HFFc6 (cell line): ENCODE data around the gene INO80E. TPM values are rescaled to one million over a fixed set of nuclear protein-coding genes. Genes with fewer than 3 reads are reported as not detected.
A peak's percentile ranks its signal among the peaks of the same experiment; 100 is the strongest.

Experiments
- DNase-seq: peaks from one replicate; pipeline ENCODE4 v3.0.0-alpha.2; 2018
- H3K27ac Mint-ChIP-seq: 2 replicates; pipeline ENCODE4 v1.8.0; 2020; ENCODE audit warnings: mild to moderate bottlenecking, mixed read lengths
- H3K27me3 Mint-ChIP-seq: 2 replicates; pipeline ENCODE4 v1.8.0; 2021; ENCODE audit warnings: mild to moderate bottlenecking, moderate library complexity, mixed read lengths; ENCODE audit not compliant: insufficient read depth
- H3K36me3 Mint-ChIP-seq: 2 replicates; pipeline ENCODE4 v1.8.0; 2021; ENCODE audit warnings: low read depth, mixed read lengths
- H3K4me1 Mint-ChIP-seq: 2 replicates; pipeline ENCODE4 v1.8.0; 2020; ENCODE audit warnings: low read depth, mixed read lengths
- H3K4me3 Mint-ChIP-seq: 2 replicates; pipeline ENCODE4 v1.8.0; 2020; ENCODE audit warnings: mild to moderate bottlenecking, moderate library complexity, mixed read lengths
- H3K9me3 Mint-ChIP-seq: 2 replicates; pipeline ENCODE4 v1.8.0; 2020; ENCODE audit warnings: mild to moderate bottlenecking, mixed read lengths
- total RNA-seq, 6 experiments: library from RNA; stranded (reverse); fragmentation: NEBNext Ultra II Directional; extraction: Animal tissue kit (Norgen Biotek cat#: 25700); gene quantifications; 2 replicates in 1 of 6; 3 replicates in 5 of 6; pipeline ENCODE4 v1.2.3, GENCODE V29; 2021
- TF ChIP-seq, protein P1 (sequence below): fragments of 200-600 bp; sonication (generic); IDR thresholded peaks from 2 replicates; pipeline ENCODE4 v1.5.0; 2021; ENCODE audit warnings: antibody characterized with exemption, mild to moderate bottlenecking

The INO80E gene
- total RNA-seq, 6 experiments from 2014 or later = 61.0 to 77.4 (median 73.8) TPM

DNA sequence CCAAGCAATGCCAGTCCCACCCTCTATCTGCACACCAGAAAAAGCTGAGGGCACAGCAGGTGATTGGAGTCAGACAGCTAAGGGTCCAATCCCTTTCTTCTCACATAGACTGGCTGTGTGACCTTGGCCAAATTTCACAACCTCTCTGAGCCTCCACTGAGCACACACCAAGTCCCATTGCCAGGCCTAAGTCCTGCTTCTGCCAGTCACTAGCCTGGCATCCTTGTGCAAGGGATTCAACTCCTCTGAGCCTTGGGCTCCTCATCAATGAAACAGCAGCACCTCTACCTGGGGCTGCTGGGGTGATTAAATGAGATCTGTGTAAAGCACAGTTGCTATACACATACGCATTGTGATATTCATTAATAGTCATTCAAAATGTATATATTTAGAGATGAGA is 50.5 kb downstream of the INO80E start:
- no peaks in the 10 kb centered on the region for H3K9me3 Mint-ChIP-seq
- H3K4me1 Mint-ChIP-seq = peaks cover 11% of the 10 kb centered on the region
- peaks cover 2% of the 10 kb centered on the region; the same call in 1 of the 2 replicates for H3K27me3 Mint-ChIP-seq
- H3K27ac Mint-ChIP-seq = no peak overlapping the region
- no peak for DNase-seq
- TF ChIP-seq, protein P1, sequence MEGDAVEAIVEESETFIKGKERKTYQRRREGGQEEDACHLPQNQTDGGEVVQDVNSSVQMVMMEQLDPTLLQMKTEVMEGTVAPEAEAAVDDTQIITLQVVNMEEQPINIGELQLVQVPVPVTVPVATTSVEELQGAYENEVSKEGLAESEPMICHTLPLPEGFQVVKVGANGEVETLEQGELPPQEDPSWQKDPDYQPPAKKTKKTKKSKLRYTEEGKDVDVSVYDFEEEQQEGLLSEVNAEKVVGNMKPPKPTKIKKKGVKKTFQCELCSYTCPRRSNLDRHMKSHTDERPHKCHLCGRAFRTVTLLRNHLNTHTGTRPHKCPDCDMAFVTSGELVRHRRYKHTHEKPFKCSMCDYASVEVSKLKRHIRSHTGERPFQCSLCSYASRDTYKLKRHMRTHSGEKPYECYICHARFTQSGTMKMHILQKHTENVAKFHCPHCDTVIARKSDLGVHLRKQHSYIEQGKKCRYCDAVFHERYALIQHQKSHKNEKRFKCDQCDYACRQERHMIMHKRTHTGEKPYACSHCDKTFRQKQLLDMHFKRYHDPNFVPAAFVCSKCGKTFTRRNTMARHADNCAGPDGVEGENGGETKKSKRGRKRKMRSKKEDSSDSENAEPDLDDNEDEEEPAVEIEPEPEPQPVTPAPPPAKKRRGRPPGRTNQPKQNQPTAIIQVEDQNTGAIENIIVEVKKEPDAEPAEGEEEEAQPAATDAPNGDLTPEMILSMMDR = no peak
- H3K4me3 Mint-ChIP-seq = no peak overlapping the region
- H3K36me3 Mint-ChIP-seq = 0 out of 2 replicates have a peak, but pooled peaks cover 2% of the 10 kb centered on the region

GRCh38 chr16:30049871-30050270 is 53.8 kb downstream of the INO80E start:
- no peak overlapping the region for H3K4me3 Mint-ChIP-seq
- peaks cover 30% of the 10 kb centered on the region for H3K4me1 Mint-ChIP-seq
- TF ChIP-seq, protein P1 = no peak
- no peak overlapping the region for H3K27ac Mint-ChIP-seq
- H3K9me3 Mint-ChIP-seq = no peaks in the 10 kb centered on the region
- DNase-seq = no peak
- H3K27me3 Mint-ChIP-seq = peaks cover 2% of the 10 kb centered on the region
- H3K36me3 Mint-ChIP-seq = 0 out of 2 replicates have a peak, but pooled peaks cover 4% of the 10 kb centered on the region

DNA sequence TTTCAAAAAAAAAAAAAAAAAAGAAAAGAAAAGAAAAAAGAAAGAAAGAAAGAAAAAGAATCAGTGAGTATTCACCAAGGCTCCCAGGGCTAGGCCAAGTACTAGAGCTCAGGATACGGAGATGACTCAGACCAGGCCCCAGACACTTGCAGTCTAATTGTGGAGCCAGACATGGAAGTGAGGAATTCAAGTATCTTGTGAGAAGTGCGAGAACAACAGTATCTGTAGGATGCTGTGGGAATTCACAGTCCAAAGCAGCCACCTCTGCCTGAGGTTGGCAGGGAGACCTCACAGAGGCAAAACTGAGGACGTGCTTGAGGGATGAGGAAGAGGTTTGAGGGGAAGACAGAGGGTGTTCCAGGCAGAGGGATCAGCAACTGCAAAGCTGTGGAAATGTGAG is 55.5 kb downstream of the INO80E start:
- Mint-ChIP-seq H3K9me3 (no peaks in the 10 kb centered on the region), H3K4me1 (peaks cover 36% of the 10 kb centered on the region), H3K4me3 (peak overlapping the region; percentile 81), H3K36me3 (peaks cover 4% of the 10 kb centered on the region; the same call in 1 of the 2 replicates), H3K27me3 (peaks cover 2% of the 10 kb centered on the region), H3K27ac (peak overlapping the region; percentile 92)
- TF ChIP-seq, protein P1 = no peak
- peak; percentile 74 for DNase-seq

DNA sequence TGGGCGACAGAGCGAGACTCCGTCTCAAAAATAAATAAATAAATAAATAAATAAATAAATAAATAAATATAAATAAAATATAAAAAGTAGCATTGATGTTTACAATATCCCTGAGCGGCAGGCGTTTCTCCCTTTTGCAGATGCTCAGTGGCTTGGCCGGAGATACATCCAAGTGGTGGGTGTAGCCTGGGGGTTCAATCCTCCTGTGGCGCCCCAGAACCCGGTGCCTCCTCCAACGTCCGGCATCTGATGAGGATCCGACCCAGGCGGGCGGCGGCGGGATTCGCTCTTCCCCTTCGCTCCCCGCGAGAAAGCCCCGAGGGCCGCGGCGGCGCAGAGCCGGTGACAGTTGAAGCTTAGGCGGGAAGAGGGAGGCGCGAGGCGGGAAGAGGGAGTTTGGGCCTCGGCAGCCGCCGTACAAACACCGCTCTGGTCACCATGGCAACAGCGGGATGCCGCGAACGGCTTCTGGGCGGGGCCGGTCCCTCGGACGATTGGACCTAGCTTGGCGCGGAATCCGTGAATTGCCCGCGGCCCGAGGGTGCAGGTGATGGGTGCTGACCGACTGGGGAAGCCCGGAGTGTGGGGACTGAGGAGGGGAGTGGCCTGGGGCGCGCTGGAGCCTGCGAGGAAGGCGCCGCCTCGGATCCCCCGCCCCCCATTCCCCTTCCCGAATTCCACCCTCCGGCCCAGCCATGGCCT is 56.8 kb downstream of the INO80E start:
- TF ChIP-seq, protein P1 = no peak
- Mint-ChIP-seq H3K36me3 (peaks cover 4% of the 10 kb centered on the region; the same call in 1 of the 2 replicates), H3K27me3 (peaks cover 2% of the 10 kb centered on the region), H3K4me3 (peak overlapping the region; percentile 90), H3K27ac (peak overlapping the region; percentile 86), H3K4me1 (peaks cover 36% of the 10 kb centered on the region), H3K9me3 (no peaks in the 10 kb centered on the region)
- peak; percentile 93 for DNase-seq

DNA sequence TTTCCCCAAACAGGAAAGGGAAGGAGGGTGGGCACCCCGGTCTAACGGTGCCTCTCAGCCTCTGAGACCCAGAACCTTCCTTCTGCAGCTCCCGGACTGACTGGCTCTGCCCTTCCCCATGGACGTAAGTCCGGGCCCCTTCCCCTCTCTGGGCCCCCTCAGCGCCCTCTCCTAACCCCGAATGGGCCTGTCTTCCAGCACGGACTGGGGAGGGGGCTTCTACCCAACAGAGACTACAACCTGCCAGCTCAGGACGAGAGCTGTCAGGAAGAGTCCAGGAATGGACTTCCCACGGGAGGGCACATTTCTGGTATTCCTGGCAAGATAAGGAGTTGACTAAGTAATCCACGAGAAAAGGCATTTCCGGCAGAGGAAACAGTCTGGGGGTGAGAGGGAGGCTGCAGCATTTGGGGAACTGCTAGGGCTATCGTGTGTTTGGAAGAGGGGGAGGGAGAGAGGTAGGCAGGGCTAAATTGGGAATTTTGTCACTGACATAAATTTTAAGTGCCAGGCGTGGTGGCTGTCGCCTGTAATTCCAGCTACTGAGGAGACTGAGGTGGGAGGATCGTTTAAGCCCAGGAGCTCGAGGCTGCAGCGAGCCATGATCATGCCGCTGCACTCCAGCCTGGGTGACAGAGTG is 57.5 kb downstream of the INO80E start:
- H3K27me3 Mint-ChIP-seq = peaks cover 2% of the 10 kb centered on the region
- peak; percentile 68 for DNase-seq
- no peaks in the 10 kb centered on the region for H3K9me3 Mint-ChIP-seq

More for the DNA sequence above, 57.5 kb downstream of the INO80E start:
- peaks cover 36% of the 10 kb centered on the region for H3K4me1 Mint-ChIP-seq
- H3K27ac Mint-ChIP-seq = peak overlapping the region; percentile 86
- TF ChIP-seq, protein P1 = no peak
- peaks cover 4% of the 10 kb centered on the region; the same call in 1 of the 2 replicates for H3K36me3 Mint-ChIP-seq
- peak overlapping the region; percentile 90 for H3K4me3 Mint-ChIP-seq
